Endothelial cell (in vitro differentiated cells): ENCODE measurements around the gene LRRC39. TPM values are rescaled to one million over a fixed set of nuclear protein-coding genes. Genes with fewer than 3 reads are reported as not detected.

Experiments
- DNase-seq: peaks from one replicate; pipeline ENCODE4 v3.0.0; 2021; ENCODE audit warnings: low spot score
- H3K27ac Mint-ChIP-seq: one replicate; pipeline ENCODE4 v1.8.0; 2021; ENCODE audit warnings: mixed read lengths, inconsistent platforms; ENCODE audit not compliant: unreplicated experiment
- H3K27me3 Mint-ChIP-seq: one replicate; pipeline ENCODE4 v1.8.0; 2021; ENCODE audit warnings: mild to moderate bottlenecking, moderate library complexity, mixed read lengths, inconsistent platforms; ENCODE audit not compliant: unreplicated experiment
- H3K36me3 Mint-ChIP-seq: one replicate; pipeline ENCODE4 v1.8.0; 2021; ENCODE audit warnings: mild to moderate bottlenecking, low read depth, mixed read lengths, inconsistent platforms; ENCODE audit not compliant: unreplicated experiment
- H3K4me1 Mint-ChIP-seq: one replicate; pipeline ENCODE4 v1.8.0; 2021; ENCODE audit warnings: mild to moderate bottlenecking, mixed read lengths, inconsistent platforms; ENCODE audit not compliant: unreplicated experiment
- H3K4me3 Mint-ChIP-seq: one replicate; pipeline ENCODE4 v1.8.0; 2021; ENCODE audit warnings: mild to moderate bottlenecking, mixed read lengths, inconsistent platforms; ENCODE audit not compliant: unreplicated experiment
- H3K9me3 Mint-ChIP-seq: one replicate; pipeline ENCODE4 v1.8.0; 2021; ENCODE audit warnings: mixed read lengths, inconsistent platforms; ENCODE audit not compliant: unreplicated experiment
- CTCF ChIP-seq: fragments of 200-600 bp; sonication (generic); IDR thresholded peaks from one replicate; pipeline ENCODE4 v1.5.0; 2021; ENCODE audit warnings: antibody characterized with exemption; ENCODE audit not compliant: unreplicated experiment
- total RNA-seq: library from RNA; stranded (reverse); fragmentation: NEBNext Ultra II Directional; extraction: Animal tissue kit (Norgen Biotek cat#: 25700); gene quantifications from one replicate; pipeline ENCODE4 v1.2.1, GENCODE V29; 2021; ENCODE audit not compliant: unreplicated experiment

The LRRC39 gene
- total RNA-seq, 1 donor from 2014 or later: 0.64 TPM

DNA sequence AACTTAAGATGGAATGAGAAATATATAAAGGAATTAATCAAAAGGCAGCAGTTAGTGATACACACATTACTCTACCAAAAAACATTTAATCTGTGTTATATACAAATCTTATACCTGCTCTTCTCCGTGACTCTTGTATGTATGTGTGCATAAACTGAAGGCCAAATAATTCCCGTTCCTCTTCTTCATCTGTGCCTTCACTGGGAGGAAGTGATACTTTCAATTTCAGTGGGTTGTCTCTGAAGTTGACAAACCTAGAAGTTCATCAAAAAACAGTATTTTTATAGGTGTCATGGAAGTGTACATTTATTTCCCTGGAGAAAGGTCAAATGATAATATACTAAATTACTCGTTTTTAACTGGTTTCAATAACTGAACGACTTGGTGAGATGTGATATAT is 25.8 kb downstream of the LRRC39 start:
- H3K9me3 Mint-ChIP-seq: no peaks in the 10 kb centered on the region
- H3K27ac Mint-ChIP-seq: no peak overlapping the region
- H3K36me3 Mint-ChIP-seq: peaks cover 9% of the 10 kb centered on the region
- no peak for TF ChIP-seq CTCF
- no peak overlapping the region for H3K4me3 Mint-ChIP-seq
- H3K27me3 Mint-ChIP-seq: peaks cover 1% of the 10 kb centered on the region
- peaks cover 2% of the 10 kb centered on the region for H3K4me1 Mint-ChIP-seq
- DNase-seq: no peak

DNA sequence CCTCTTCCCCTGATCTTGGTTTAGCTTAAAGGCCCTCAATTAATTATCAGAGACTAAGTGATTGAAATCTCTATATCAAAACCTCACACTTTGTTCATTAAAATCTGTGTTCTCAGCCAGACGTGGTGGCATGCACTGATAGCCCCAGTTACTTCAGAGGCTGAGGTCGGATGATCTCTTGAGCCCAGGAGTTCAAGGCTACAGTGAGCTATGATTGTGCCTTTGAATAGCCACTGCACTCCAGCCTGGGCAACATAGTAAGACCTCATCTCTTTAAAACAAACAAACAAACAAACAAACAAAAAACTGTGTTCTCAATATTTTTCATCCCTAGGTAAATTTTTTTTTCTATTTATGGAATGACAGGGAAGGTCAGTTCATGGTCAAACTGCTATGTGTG is 26.4 kb downstream of the LRRC39 start:
- no peak for TF ChIP-seq CTCF
- peaks cover 2% of the 10 kb centered on the region for H3K27me3 Mint-ChIP-seq
- H3K27ac Mint-ChIP-seq: no peak overlapping the region
- H3K4me1 Mint-ChIP-seq: peaks cover 5% of the 10 kb centered on the region
- no peak for DNase-seq
- no peak overlapping the region for H3K4me3 Mint-ChIP-seq
- peaks cover 9% of the 10 kb centered on the region for H3K36me3 Mint-ChIP-seq
- H3K9me3 Mint-ChIP-seq: no peaks in the 10 kb centered on the region

DNA sequence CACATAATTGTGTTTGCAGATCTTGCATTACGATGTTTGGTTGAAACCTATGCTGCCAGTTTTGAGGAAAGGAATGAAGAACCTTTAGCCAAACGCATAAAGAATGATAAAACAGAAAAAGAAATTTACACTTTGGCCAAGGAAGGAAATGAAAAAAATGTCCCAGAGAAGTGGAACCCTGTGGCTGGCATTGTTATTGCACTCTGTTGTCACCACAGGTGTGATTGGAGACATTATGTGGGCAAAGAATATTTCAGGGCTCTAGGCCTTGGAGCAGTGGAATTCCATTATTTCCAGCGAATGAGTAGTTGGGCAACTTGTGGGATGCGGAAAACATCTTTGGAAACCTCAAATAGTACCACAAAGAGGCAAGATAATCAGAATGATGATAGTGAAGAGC is 30.2 kb downstream of the LRRC39 start:
- no peak overlapping the region for H3K27ac Mint-ChIP-seq
- peaks cover 10% of the 10 kb centered on the region for H3K4me1 Mint-ChIP-seq
- no peak overlapping the region for H3K4me3 Mint-ChIP-seq
- no peak for DNase-seq
- H3K27me3 Mint-ChIP-seq: peaks cover 2% of the 10 kb centered on the region
- H3K9me3 Mint-ChIP-seq: no peaks in the 10 kb centered on the region
- no peak for TF ChIP-seq CTCF
- peaks cover 21% of the 10 kb centered on the region for H3K36me3 Mint-ChIP-seq

DNA sequence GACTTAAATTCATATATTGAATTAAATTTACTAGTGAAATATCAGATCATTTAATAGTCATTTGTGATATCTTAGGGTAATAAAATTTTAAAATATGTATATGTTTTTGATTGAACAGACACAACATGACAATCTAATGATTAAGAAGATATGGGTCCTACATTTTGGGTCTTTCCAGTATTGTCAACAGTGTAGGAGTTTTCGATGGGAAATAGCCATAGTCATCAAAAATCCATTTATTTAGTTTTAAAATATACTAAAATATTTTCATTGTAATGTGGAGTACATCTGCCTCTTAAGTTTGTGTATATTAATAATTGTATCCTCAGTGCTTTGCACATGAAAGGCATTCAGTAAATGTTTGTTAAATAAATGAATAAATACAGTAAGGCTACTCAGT is 31.1 kb downstream of the LRRC39 start:
- Mint-ChIP-seq H3K9me3 (no peaks in the 10 kb centered on the region), H3K27me3 (peaks cover 2% of the 10 kb centered on the region), H3K27ac (no peak overlapping the region), H3K4me3 (no peak overlapping the region), H3K36me3 (peaks cover 21% of the 10 kb centered on the region), H3K4me1 (peaks cover 10% of the 10 kb centered on the region)
- no peak for DNase-seq
- no peak for TF ChIP-seq CTCF

- Mint-ChIP-seq H3K36me3 (peaks cover 23% of the 10 kb centered on the region), H3K9me3 (no peaks in the 10 kb centered on the region), H3K27ac (no peak overlapping the region), H3K4me3 (peak overlapping the region; percentile 58), H3K4me1 (peaks cover 10% of the 10 kb centered on the region), H3K27me3 (peaks cover 2% of the 10 kb centered on the region)
- DNase-seq: no peak
- TF ChIP-seq CTCF: no peak
Observed at GRCh38 chr1:100145116-100145515, 32.9 kb downstream of the LRRC39 start.
